Transverse colon (tissue), 3 donors: ENCODE data around the gene STXBP5.

Experiments used
- CTCF ChIP-seq, 5 experiments: fragments of 200-600 bp in 3 of 5; fragments of 450-650 bp in 2 of 5; sonication (generic) in 3 of 5; IDR thresholded peaks; 1 replicate in 2 of 5; 2 replicates in 3 of 5; pipeline ENCODE4 v1.5.1; 2016 to 2017; ENCODE audit warnings: antibody characterized with exemption in 5 of 5, inconsistent platforms in 3 of 5, mild to moderate bottlenecking in 2 of 5, moderate library complexity in 1 of 5
- EP300 ChIP-seq: sonication (generic); formaldehyde crosslinking; IDR thresholded peaks from one replicate; pipeline ENCODE4 v1.6.1; 2017; ENCODE audit warnings: antibody characterized with exemption, low read depth
- POLR2A ChIP-seq: fragments of 450-650 bp; IDR thresholded peaks from one replicate; pipeline ENCODE4 v1.6.1; 2016; ENCODE audit warnings: antibody characterized with exemption, mild to moderate bottlenecking, moderate library complexity

GRCh38 chr6:147260091-147260490 is 55.9 kb downstream of the STXBP5 start:
- TF ChIP-seq CTCF (IDR thresholded peaks at IDR 0.05), result no peak
- no peak for TF ChIP-seq POLR2A
- TF ChIP-seq EP300, result no peak
